HG03064 (cell line): ENCODE measurements around the gene SDC1.

Source experiments
- ATAC-seq: cut with Tn5 transposase; IDR thresholded peaks from one replicate; pipeline ENCODE4 v1.9.1; 2021; ENCODE audit warnings: low read depth; ENCODE audit not compliant: unreplicated experiment

SDC1 gene

DNA sequence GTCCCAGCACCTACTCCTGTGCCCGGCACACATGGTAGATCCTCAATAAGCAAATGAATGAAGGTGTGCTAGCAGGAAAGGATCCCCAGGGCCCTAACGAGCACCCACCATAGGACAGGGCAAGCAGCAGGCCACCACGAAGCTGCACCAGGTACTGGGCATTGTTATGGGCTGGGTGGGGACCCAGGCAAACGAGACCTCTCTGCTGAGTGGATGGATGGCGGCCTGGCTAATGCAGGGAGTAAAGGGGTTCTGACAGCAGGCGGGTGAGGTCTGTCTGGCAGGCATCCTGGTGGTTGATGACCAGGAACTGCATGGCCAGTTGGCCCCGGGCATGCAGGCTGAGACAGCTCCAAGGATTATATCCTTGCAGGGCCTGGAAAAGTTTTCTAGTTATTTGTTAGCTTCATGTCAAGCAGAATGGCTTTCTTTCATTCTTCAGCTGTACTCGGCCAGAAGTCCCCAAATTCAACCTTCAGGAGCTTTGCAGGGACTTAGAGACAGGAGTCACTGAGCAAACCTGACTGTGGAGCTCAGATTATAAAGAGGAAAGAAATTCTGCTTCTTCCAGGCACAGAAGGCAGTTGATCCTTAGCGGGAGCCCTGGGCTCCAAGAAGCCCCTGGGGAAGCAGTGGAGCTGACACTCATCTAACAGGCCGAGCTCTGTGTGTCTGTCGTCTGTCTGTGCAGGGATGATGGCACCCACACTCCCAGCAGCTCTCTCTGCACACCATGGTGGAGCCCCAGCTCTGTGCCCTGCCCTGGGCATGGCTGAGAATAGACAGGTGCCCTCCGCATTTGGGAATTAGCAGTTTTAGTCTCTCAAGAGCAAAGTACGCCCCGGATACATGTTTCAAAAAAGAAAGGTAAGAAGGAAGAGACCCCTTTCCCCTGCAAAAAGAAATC lies 51.2 kb downstream of the SDC1 start:
- ATAC-seq, result no peak

DNA sequence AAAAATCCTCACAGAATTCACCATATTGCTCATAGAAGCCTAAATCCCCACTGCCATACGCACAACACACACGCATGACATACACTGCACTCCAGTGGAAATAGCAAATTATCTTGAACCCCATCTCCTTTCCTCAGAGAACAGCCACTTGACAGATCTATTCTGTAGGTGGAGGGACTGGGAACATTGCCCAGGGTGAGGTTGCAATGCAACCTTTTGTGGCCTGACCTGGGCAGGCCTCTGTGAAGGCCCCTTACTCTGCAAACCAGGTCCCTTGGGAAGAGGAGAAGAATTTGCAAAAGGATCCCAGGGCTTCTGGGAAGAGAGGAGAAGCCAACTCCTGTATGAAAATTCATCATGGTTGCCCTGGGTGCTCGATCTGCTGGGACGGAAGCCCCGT lies 51.9 kb downstream of the SDC1 start:
- ATAC-seq, result no peak

DNA sequence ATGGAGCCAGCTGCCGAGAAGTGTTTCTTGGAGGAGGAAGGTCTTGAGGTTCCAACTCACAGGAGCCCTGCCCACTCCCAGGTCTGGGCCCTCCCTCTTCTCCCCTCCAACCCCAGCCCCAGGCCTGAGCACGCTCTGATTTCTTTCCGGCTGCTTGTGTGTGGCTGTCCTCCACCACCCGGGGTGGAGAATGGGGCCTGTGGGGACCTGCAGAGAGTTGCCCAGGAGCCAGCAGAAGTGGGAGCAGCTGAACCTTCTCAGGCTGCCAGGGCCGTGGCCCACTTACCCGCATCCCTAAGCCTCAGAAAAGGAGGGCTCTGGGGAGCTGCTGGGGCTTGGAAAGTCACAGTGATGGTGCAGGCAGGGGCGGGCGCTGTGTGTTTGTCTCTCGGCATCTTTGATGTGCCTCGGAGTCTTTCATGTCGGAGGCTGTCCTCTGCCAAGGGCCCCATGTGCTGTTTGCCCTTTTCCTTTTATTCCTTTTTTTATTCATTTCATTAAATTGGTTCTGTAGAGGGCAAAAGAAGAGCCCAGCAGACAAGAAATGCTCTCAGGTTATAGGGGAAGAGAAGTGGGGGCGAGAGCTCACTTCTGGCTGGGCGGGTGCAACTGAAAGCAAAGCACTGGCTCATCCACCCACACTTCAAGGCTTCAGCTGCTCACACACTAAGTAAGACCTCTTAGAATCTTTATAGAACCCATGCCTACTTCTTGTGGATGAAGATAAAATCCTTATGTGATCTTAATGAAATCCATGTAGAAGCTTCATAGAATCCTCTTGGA lies 52.5 kb downstream of the SDC1 start:
- ATAC-seq, result no peak

DNA sequence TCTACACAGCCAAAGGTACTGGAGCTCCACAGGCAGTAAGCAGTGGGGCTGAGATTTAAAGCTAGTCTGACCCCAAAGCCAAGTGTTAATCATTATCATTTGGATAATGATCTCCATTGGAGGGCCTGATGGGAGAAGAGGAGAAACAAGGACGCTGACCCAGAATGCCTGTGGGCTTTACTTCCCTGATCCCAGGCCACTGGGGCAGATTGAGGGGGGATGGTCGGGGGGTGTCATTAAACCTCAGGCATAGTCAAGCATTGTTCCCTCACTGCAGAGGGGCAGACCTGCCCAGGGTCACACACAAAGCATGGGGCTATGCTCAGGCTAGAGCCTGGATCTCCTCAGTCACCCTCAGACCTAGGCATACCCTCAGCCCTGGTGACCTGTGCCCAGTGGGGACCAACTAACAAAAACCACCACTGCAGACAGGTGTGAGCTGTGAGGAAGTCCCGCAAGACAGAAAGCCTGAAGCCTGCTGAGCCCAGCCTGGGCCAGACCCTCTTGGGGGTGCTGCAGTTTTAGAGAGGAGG lies 53.4 kb downstream of the SDC1 start:
- no peak for ATAC-seq

DNA sequence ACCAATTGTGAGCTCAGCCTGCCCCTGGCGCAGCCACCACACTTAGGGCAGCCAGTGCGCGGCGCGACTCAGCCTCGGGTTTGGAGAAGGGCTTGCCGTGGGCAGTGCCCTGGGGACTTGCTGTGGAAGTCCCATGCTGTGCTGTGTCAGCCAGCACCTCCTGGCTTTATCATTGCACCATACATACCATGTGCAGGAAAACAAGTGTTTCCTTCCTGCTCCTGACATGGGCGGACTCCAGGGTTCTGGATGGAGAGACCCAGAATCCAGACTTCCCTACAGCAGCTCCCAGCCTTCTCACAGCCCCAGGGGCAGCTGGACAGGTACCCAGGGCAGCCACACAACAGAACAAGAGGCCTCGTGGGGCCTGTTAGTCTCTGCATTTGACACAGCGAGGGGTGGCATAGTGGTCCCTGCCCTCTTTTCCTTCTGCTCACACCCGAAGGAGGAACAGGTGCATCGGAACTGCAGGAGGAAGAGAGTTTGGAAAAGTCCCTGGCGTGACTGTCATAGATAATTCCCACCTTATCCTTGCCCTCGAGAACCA lies 54.2 kb downstream of the SDC1 start:
- no peak for ATAC-seq

DNA sequence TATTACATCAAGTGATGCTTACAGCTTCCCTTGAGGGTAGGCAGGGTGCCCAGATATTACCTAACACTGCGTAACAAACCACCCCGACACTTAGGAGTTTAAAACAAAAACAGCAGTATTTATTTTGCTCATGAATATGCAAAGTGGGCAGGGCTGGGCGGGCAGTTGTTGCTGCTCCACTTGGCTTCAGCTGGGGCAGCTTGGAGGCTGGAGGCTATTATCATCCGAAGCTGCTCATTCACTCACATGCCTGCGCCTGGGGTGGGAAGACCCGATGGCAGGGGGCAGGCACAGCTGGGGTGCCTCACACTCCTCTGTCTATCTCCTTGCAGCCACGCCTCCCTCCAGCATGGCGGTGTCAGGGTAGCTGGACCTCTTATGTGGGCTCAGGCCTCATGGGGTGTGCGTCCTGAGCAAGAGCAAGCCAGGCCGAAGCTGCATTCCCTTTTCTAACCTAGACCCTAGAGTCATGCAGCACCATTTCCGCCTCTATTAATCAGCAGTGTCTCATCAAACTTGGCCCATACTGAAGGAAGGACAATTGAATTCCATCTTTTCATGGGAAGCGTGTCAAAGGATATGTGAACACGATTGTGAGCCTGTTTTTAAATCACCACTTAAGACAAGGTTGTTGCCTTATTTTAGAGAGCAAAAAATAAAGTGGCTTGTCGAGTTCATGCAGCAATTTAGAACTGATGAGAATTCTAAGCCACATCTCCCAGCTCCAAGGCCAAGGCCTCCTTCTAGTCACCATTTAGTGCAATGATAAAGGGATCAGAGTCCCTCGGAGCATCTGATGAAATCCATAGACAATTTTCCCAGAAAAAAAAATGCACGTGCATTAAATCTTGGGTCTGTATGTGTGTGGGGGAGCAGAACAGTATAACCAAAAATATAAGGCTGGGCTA lies 54.9 kb downstream of the SDC1 start:
- ATAC-seq, result no peak

DNA sequence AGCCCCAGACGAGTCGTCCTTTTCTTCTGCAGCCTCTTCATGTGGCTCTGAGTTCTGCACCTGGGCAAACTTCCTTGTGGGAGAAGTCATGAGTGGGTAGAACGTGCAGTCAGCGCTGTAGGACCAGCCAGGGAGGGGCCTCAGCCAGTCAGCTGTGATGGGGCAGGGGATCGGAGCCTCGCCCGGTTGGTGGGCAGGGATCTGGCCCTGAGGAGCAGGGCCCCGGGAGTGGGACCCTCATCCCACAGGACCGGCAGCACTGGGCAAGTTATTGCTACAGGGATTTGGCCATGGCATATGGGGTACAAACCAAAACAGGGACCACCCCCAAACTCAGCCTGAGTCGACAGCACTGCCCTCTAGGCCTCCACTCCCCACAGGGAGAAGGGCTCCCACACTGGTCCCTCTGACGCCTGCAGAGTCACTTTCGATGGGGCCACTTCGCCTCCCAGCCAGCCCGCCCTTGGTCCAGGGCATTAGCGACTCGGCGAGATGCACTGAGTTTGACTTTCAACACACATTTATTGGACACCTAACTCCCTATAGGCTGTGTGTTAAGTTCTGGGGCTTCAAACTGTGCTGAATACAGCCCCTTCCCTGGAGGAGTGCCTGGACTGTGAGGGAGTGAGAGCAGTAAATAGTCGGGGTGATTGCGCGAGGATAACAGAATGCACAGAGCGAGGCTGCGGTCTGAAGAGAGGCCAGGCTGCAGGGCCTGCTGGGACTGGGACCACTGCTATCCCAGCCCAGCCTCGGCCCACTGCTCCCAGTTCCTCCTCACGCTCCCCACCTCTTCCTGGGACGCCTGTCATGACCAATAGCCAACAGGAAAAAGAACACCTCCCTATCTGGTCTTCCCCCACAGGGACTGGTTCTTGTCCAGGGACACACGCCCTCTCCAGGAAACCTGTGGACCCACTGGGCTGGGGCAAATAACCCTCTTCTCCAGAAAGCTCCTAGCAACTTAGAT lies 55.9 kb downstream of the SDC1 start:
- no peak for ATAC-seq

DNA sequence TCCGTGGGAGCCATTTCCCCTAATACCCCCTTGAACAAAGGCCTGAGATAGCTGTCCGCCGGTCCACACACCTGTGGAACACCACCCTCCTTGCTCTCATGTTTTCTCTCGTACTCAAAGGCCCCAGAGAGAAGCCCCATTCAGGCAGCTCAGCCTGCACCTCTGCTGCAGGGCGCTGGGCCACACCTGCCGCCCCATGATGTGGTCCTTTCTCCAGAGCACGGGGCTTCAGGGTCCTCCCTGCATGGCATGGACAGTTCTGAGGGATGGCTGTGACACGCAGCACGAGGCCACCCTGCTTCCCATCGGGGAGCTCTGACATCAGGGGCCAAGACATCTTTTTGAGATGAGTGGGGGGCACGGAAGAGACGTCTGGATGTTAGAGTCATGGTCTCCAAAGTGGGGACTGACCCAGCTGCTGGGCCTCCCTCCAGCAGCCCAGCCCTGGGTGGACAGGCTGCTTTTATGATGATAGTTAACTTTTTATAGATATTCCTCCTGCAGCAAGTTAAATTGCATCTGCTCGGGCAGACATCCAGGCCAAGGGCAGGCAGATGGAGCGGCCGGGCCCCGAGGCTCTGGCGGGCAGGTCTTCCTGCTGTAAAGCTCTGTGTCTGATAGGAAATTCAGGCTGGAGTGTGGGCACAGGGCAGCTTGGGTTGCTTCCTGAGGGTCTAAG lies 56.7 kb downstream of the SDC1 start:
- no peak for ATAC-seq

DNA sequence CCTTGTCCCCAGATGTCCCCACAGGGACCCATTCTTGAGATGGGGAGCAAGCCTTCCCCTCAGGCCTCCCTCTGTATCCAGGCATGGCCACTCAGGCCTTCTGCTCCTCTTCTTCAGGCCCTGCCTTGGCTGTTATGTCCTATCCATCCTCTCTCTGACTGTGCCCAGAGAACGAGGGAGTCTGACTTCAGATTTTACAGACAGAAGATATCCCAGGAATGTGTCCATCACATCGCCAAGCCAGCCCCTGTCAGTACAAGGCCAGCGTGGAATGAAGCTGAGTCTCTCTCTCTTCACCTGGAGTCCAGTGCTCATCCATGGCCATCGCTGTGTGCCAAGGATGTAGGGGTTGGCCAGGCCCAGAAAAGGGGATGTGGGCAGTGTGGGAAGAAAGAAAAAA lies 57.6 kb downstream of the SDC1 start:
- no peak for ATAC-seq

DNA sequence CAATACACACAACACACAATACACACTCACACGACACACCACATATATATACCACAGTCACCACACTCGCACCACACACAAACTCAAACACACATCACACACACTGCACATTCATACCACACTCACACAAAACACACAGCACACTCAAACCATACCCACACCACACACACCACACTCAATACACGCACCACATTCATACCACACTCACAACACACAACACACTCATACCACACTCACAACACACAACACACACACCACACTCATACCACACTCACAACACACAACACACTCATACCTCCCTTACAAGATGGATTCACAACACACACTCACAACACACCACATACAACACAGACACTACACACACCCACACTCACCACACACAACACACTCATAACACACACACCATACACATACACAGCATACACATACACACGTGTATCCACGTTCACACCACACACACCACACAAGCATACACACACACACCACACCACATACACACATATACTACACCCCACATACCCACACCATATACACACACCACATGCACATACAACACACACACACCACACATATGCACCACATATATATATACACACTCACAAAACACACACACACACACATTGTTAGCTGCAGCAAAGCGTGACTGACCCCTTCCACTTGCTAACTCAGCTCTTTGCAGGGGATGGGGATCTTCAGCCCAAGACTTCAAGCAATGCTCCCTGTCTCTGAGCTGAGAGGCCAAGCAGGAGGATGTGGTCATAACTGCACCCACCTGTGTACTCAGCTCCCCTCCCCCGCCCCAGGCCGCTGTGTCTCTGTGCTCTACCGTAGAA lies 59.0 kb downstream of the SDC1 start:
- no peak for ATAC-seq

DNA sequence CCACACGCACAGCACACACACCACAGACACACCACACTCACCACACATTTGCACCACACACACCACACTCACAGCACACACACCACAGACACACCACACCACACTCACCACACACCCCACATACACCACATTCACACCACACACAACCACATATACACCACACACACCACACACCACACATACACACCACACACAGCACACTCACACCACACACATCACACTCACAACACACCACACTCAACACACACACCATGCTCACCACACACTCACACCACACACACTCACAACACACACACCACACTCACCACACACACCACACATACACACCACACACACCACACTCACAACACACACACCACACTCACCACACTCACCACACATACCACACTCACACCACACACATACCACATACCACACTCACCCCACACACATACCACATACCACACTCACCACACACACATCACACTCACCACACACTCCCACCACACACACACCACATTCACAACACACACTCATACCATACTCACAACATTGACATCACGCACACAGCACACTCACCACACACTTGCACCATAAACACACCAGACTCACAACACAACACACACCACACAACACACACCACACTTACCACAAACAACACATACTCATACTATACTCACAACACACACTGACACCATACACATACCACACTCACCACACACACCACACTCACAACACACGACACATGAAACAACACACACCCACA lies 60.0 kb downstream of the SDC1 start:
- ATAC-seq, result no peak

DNA sequence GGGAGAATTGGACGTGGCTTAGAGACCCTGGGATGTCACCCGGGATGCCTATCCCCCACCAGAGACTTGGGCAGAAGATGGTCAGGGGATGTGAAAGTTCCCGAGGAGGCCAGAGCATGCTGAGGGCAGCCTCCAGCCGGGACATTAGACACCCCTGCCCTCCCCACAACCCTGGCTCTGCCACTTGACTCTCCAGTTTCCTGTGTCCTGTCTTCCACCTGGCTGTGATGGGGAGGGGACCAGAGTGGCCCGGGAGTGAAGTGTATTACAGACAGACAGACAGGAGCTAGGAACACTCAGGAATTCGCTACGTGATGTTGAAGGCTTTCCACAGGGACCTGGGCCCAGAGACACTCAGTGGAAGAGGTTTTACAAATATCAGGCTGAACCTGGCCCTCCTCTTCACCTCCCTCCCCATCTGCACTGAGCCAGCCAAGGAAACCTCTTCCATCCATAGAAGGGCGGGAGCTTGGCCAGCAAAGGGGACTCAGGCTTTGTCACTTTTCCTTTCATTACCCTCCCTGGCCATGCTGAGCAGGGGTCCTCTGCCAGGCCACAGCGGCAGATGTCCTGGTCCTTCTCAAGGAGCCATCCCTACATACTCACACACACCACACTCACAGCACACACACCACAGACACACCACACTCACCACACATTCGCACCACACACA lies 60.7 kb downstream of the SDC1 start:
- ATAC-seq, result no peak

DNA sequence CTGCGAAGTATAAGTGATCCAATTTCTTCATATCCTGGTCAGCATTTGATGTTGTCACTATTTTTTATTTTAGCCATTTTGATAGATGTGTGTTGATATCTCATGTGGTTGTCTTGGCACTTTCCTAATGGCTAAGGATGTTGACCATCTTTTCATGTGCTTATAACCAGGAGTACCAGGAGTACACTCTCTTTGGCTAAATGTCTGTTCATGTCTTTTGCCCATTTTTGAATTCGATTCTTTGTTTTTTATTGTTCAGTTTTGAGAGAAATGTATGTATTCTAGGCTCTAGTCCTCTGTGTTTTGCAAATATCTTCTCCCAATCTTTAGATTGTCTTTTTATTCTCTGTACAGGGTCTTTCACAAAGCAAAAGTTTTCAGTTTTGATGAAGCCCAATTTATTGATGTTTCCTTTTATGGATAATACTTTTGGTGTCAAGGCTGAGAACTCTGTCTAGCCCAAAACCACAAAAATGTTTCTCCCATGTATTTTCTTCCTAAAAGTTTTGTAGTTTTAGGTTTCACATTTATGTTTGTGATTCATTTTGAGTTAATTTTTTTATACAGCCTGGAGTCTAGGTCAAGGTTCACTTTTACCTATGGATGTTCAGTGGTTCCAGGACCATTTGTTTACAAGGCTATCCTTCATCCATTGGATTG lies 65.4 kb downstream of the SDC1 start:
- no peak for ATAC-seq

DNA sequence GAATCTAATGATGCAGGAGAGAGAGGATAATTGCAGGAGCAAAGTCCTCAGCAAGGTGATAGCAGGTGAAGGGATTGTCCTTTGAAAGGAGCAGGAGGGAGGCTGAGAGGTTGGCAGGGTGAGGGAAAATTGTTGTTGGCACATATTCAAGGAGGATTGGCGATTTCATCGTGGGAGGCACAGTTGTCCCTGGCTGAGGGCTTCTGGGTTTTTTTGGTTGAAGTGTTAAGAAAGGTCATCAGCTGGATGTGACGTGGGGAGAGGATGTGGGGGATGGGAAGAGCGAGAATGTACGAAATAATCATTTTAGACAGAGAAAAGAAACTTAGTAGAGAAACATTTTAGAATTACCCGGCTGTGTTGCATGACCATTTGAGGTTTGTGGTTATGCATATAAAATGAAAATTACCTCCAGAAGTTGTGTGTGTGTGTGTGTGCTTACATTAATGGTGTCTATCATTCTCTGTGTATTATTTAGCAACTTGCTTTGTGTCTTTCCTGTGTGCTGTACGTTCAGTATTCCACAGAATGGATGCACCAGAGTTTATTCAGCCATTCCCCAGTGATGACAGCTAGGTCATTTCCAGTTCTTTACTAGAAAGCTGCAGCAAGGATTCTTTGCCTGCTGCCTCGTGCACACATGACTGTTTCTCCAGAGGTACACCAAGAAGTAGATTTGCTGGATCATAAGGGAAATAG lies 67.6 kb downstream of the SDC1 start:
- ATAC-seq, result no peak

DNA sequence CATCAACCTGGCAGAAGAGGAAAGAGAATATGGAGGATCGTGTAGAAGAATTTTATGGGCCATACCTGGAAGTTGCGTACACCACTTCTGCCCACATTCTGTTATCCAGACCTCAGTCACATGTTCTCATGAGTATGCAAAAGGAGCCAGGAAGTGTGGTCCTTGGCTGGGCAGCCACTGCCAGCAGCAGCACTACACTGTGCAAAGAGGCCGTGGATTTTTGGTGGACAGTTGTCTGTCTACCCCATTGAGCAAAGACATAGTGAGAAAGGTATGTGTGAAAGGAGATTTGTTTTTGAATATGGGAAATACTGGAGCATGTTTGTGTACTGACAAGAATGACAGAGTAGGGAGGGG lies 68.1 kb downstream of the SDC1 start:
- ATAC-seq, result no peak
